BLaER1 (cell line): ENCODE results near the gene BRPF1.
"Not testable (repeated sequence)": the region's sequence is repeated elsewhere in the genome, so short reads cannot be mapped to it uniquely, and the experiment has no call there.

Experiments
- H3K27ac ChIP-seq: shearing (Covaris generic); formaldehyde crosslinking; 2 replicates; pipeline ENCODE4 v1.8.1; 2022
- H3K27me3 ChIP-seq: shearing (Covaris generic); formaldehyde crosslinking; 2 replicates; pipeline ENCODE4 v1.8.1; 2022
- H3K36me3 ChIP-seq: shearing (Covaris generic); formaldehyde crosslinking; 2 replicates; pipeline ENCODE4 v1.8.1; 2022
- H3K4me1 ChIP-seq: shearing (Covaris generic); formaldehyde crosslinking; 2 replicates; pipeline ENCODE4 v1.8.1; 2022
- H3K4me2 ChIP-seq: shearing (Covaris generic); formaldehyde crosslinking; 2 replicates; pipeline ENCODE4 v1.8.1; 2022
- H3K4me3 ChIP-seq: shearing (Covaris generic); formaldehyde crosslinking; 2 replicates; pipeline ENCODE4 v1.8.1; 2022
- H3K9ac ChIP-seq: shearing (Covaris generic); formaldehyde crosslinking; 2 replicates; pipeline ENCODE4 v1.8.1; 2022
- H3K9me3 ChIP-seq: shearing (Covaris generic); formaldehyde crosslinking; 2 replicates; pipeline ENCODE4 v1.8.1; 2022
- H4K20me1 ChIP-seq: shearing (Covaris generic); formaldehyde crosslinking; 2 replicates; pipeline ENCODE4 v1.8.1; 2022
- Cebpa-rat ChIP-seq: shearing (Covaris generic); IDR thresholded peaks from 2 replicates; pipeline ENCODE4 v1.8.1; 2022

The BRPF1 gene

GRCh38 chr3:9761919-9762318 lies 30.4 kb downstream of the BRPF1 start:
- Histone ChIP-seq H3K4me3 (no peak overlapping the region), H3K4me2 (no peak overlapping the region), H3K4me1 (no peaks in the 10 kb centered on the region), H3K9ac (no peak overlapping the region), H3K27me3 (no peaks in the 10 kb centered on the region), H3K27ac (no peak overlapping the region), H4K20me1 (no peaks in the 10 kb centered on the region), H3K9me3 (no peaks in the 10 kb centered on the region), H3K36me3 (peaks cover 28% of the 10 kb centered on the region)
- no peak for TF ChIP-seq Cebpa-rat

GRCh38 chr3:9762871-9763270 lies 31.3 kb downstream of the BRPF1 start:
- H3K36me3 ChIP-seq: peaks cover 20% of the 10 kb centered on the region
- H3K9ac ChIP-seq: no peak overlapping the region
- no peaks in the 10 kb centered on the region for H4K20me1 ChIP-seq

GRCh38 chr3:9765865-9766264 lies 34.3 kb downstream of the BRPF1 start:
- Histone ChIP-seq H3K9ac (no peak overlapping the region), H3K9me3 (no peaks in the 10 kb centered on the region), H3K4me3 (no peak overlapping the region), H4K20me1 (peaks cover 5% of the 10 kb centered on the region), H3K4me1 (peaks cover 7% of the 10 kb centered on the region), H3K27me3 (peaks cover 25% of the 10 kb centered on the region), H3K4me2 (no peak overlapping the region), H3K36me3 (peaks cover 1% of the 10 kb centered on the region; the same call in 1 of the 2 replicates), H3K27ac (no peak overlapping the region)
- TF ChIP-seq Cebpa-rat: no peak

More at GRCh38 chr3:9762871-9763270, 31.3 kb downstream of the BRPF1 start:
- Histone ChIP-seq H3K27ac (no peak overlapping the region), H3K9me3 (no peaks in the 10 kb centered on the region), H3K27me3 (no peaks in the 10 kb centered on the region), H3K4me1 (no peaks in the 10 kb centered on the region), H3K4me3 (no peak overlapping the region), H3K4me2 (no peak overlapping the region)
- TF ChIP-seq Cebpa-rat: no peak

GRCh38 chr3:9767418-9767817 lies 35.9 kb downstream of the BRPF1 start:
- peaks cover 7% of the 10 kb centered on the region for H3K4me1 ChIP-seq
- H3K36me3 ChIP-seq: no peaks in the 10 kb centered on the region; the same call in 1 of the 2 replicates
- H3K27ac ChIP-seq: no peak overlapping the region
- no peak overlapping the region for H3K9ac ChIP-seq
- no peak for TF ChIP-seq Cebpa-rat
- H3K4me3 ChIP-seq: no peak overlapping the region
- no peak overlapping the region for H3K4me2 ChIP-seq
- no peaks in the 10 kb centered on the region for H3K9me3 ChIP-seq
- peaks cover 25% of the 10 kb centered on the region for H3K27me3 ChIP-seq
- H4K20me1 ChIP-seq: peaks cover 5% of the 10 kb centered on the region

- H3K4me2 ChIP-seq: no peak overlapping the region
- H3K27me3 ChIP-seq: peaks cover 25% of the 10 kb centered on the region
- H3K9me3 ChIP-seq: no peaks in the 10 kb centered on the region
- no peak overlapping the region for H3K4me3 ChIP-seq
- TF ChIP-seq Cebpa-rat: no peak
- peaks cover 7% of the 10 kb centered on the region for H3K4me1 ChIP-seq
- no peaks in the 10 kb centered on the region; the same call in 1 of the 2 replicates for H3K36me3 ChIP-seq
- no peak overlapping the region for H3K9ac ChIP-seq
- no peak overlapping the region for H3K27ac ChIP-seq
- H4K20me1 ChIP-seq: peaks cover 5% of the 10 kb centered on the region
Measured at GRCh38 chr3:9768141-9768775, 36.7 kb downstream of the BRPF1 start.

- no peak overlapping the region for H3K27ac ChIP-seq
- TF ChIP-seq Cebpa-rat: no peak
- H3K27me3 ChIP-seq: peaks cover 25% of the 10 kb centered on the region
- no peaks in the 10 kb centered on the region; the same call in 1 of the 2 replicates for H3K36me3 ChIP-seq
- no peak overlapping the region for H3K9ac ChIP-seq
- H3K4me3 ChIP-seq: no peak overlapping the region
- peaks cover 5% of the 10 kb centered on the region for H4K20me1 ChIP-seq
- H3K4me1 ChIP-seq: peaks cover 7% of the 10 kb centered on the region
- H3K4me2 ChIP-seq: no peak overlapping the region
- H3K9me3 ChIP-seq: no peaks in the 10 kb centered on the region
Measured at GRCh38 chr3:9769012-9769411, 37.5 kb downstream of the BRPF1 start.

GRCh38 chr3:9769426-9770275 lies 38.1 kb downstream of the BRPF1 start, which contains the start of gene CAMK1:
Gene CAMK1 (minus strand): TSS chr3:9769947. CDS start chr3:9767749, 2,198 bp downstream.
- Histone ChIP-seq H3K36me3 (no peaks in the 10 kb centered on the region; the same call in 1 of the 2 replicates), H3K27me3 (peaks cover 25% of the 10 kb centered on the region), H3K9ac (no peak within 1 kb of the TSS), H4K20me1 (peaks cover 5% of the 10 kb centered on the region), H3K4me3 (no peak within 1 kb of the TSS), H3K4me1 (peaks cover 7% of the 10 kb centered on the region), H3K9me3 (no peaks in the 10 kb centered on the region), H3K4me2 (peak within 1 kb of the TSS; percentile 45), H3K27ac (no peak within 1 kb of the TSS)
- no peak for TF ChIP-seq Cebpa-rat

- no peak for TF ChIP-seq Cebpa-rat
- Histone ChIP-seq H3K9ac (no peak overlapping the region), H3K27me3 (peaks cover 25% of the 10 kb centered on the region), H4K20me1 (peaks cover 5% of the 10 kb centered on the region), H3K27ac (no peak overlapping the region), H3K36me3 (no peaks in the 10 kb centered on the region; the same call in 1 of the 2 replicates), H3K4me1 (peaks cover 7% of the 10 kb centered on the region), H3K4me2 (no peak overlapping the region), H3K4me3 (no peak overlapping the region), H3K9me3 (no peaks in the 10 kb centered on the region)
Measured at GRCh38 chr3:9770276-9770812, 38.8 kb downstream of the BRPF1 start.

- not testable (repeated sequence) for H3K9me3 ChIP-seq, H3K4me1 ChIP-seq, H3K27ac ChIP-seq, H4K20me1 ChIP-seq, H3K4me3 ChIP-seq, H3K9ac ChIP-seq, H3K4me2 ChIP-seq, H3K36me3 ChIP-seq
- peaks cover 25% of the 10 kb centered on the region for H3K27me3 ChIP-seq
Measured at GRCh38 chr3:9771007-9771406, 39.5 kb downstream of the BRPF1 start.
